ENCODE measurements around the gene PI4KA.

- TF ChIP-seq CTCF (IDR thresholded peaks at IDR 0.05) (no peak), POLR2A (IDR thresholded peaks at IDR 0.05; ENCODE audit: low read depth) (no peak), EP300 (IDR thresholded peaks at IDR 0.05) (no peak)
These were observed 48.0 kb downstream of the PI4KA start for GRCh38 chr22:20810645-20811044.

All from esophagus muscularis mucosa (tissue), 4 donors.